OCI-LY1 (cell line): Measurements from ENCODE around the gene GGPS1.

Source experiments
- H2AFZ ChIP-seq: fragments of 200-600 bp; sonication (generic), shearing (Covaris generic); 2 replicates; pipeline ENCODE4 v1.6.0; 2014; ENCODE audit warnings: antibody characterized with exemption, mild to moderate bottlenecking, low read length
- H3F3A ChIP-seq: fragments of 200-600 bp; sonication (generic), shearing (Covaris generic); 2 replicates; pipeline ENCODE4 v1.6.0; 2014; ENCODE audit warnings: mild to moderate bottlenecking, antibody characterized with exemption, low read length, moderate library complexity; ENCODE audit not compliant: insufficient read depth
- H3K27ac ChIP-seq: fragments of 200-600 bp; sonication (generic); 2 replicates; pipeline ENCODE4 v1.5.1; 2014; ENCODE audit warnings: low read length, mixed run types, mild to moderate bottlenecking, low read depth; ENCODE audit not compliant: poor library complexity, severe bottlenecking
- H3K27me3 ChIP-seq: fragments of 200-600 bp; sonication (generic); 2 replicates; pipeline ENCODE4 v1.6.0; 2014; ENCODE audit warnings: antibody characterized with exemption, mild to moderate bottlenecking, low read length, moderate library complexity; ENCODE audit not compliant: insufficient read depth
- H3K36me3 ChIP-seq: fragments of 200-600 bp; sonication (generic); 2 replicates; pipeline ENCODE4 v1.6.1; 2014; ENCODE audit warnings: mild to moderate bottlenecking, antibody characterized with exemption, low read length, moderate library complexity, mixed read lengths; ENCODE audit not compliant: insufficient read depth
- H3K4me1 ChIP-seq: fragments of 200-600 bp; sonication (generic); 2 replicates; pipeline ENCODE4 v1.5.1; 2014; ENCODE audit warnings: mild to moderate bottlenecking, low read length, moderate library complexity; ENCODE audit not compliant: insufficient read depth, severe bottlenecking
- H3K4me2 ChIP-seq: fragments of 200-600 bp; sonication (generic), shearing (Covaris generic); 2 replicates; pipeline ENCODE4 v1.6.1; 2014; ENCODE audit warnings: low read length
- H3K4me3 ChIP-seq: fragments of 200-600 bp; sonication (generic); 2 replicates; pipeline ENCODE4 v1.5.1; 2014; ENCODE audit warnings: low read length, low read depth, mild to moderate bottlenecking, mixed read lengths; ENCODE audit not compliant: poor library complexity, severe bottlenecking
- H3K79me2 ChIP-seq: fragments of 200-600 bp; shearing (Covaris generic); 2 replicates; pipeline ENCODE4 v1.6.1; 2016; ENCODE audit warnings: mixed run types, low read length, mixed read lengths; ENCODE audit not compliant: insufficient read depth
- H3K9ac ChIP-seq: fragments of 200-600 bp; sonication (generic), shearing (Covaris generic); 2 replicates; pipeline ENCODE4 v1.6.1; 2014; ENCODE audit warnings: mild to moderate bottlenecking, low read length, mixed read lengths
- H3K9me2 ChIP-seq: fragments of 200-600 bp; sonication (generic), shearing (Covaris generic); 2 replicates; pipeline ENCODE4 v1.6.1; 2014; ENCODE audit warnings: low read depth, mild to moderate bottlenecking, low read length, mixed read lengths
- H3K9me3 ChIP-seq: fragments of 200-600 bp; shearing (Covaris generic); 2 replicates; pipeline ENCODE4 v1.6.1; 2014; ENCODE audit warnings: low read length, mixed read lengths
- H4K20me1 ChIP-seq: fragments of 200-600 bp; sonication (generic), shearing (Covaris generic); 2 replicates; pipeline ENCODE4 v1.6.0; 2016; ENCODE audit warnings: mild to moderate bottlenecking, low read length; ENCODE audit not compliant: insufficient read depth
- EZH2 ChIP-seq: fragments of 200-600 bp; sonication (generic), shearing (Covaris generic); IDR thresholded peaks from 2 replicates; pipeline ENCODE4 v1.8.0; 2017; ENCODE audit warnings: borderline replicate concordance, mixed run types, mild to moderate bottlenecking, antibody characterized with exemption, low read length, moderate library complexity, mixed read lengths
- TF ChIP-seq, protein P1 (sequence below): fragments of 200-600 bp; sonication (generic), shearing (Covaris generic); IDR thresholded peaks from 2 replicates; pipeline ENCODE4 v1.5.1; 2017; ENCODE audit warnings: mild to moderate bottlenecking, antibody characterized with exemption, low read length, moderate library complexity, mixed read lengths

The GGPS1 gene

DNA sequence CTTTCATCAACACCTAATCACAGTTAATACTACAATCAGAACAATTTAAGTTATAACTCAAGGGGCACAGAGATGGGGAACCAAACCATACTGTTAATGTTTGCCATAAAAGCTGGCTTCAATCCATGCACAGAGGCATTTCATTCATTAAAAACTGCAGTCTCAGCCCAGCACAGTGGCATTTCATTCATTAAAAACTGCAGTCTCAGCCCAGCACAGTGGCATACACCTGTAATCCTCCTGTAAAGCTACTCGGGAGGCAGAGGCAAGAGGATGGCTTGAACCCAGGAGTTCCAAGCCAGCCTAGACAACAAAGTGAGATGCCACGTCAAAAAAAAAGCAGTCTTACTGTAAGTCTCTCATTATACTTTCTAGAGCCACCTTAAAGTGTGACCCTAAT lies 29.6 kb upstream of the GGPS1 start:
- H3K9ac ChIP-seq, result no peak overlapping the region

DNA sequence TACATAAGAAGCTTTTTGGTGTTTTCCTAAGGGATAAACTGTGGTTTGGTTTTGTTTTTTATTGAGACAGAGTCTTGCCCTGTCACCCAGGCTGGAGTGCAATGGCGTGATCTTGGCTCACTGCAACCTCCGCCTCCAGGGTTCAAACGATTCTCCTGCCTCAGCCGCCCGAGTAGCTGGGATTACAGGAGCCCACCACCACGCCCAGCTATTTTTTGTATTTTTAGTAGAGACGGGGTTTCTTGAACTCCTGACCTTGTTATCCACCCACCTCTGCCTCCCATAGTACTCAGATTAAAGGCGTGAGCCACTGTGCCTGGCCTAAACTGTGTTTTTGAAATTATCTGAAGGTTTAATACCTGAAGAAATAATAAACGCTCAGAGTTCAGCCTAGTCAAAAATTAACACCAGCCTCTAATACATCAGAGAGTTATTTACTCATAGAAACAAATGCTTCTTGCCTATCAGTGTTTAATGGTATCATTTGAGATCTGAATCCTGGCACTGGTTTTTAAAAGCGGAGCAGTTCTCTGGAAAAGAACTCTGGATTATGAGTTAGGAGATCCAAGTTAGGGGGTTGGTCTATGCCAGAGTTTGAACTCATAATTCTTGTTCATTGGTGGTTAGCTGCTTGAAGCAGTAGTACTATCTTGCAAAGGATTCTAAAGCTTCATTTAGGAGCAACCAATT lies 29.1 kb upstream of the GGPS1 start:
- Histone ChIP-seq H4K20me1 (no peaks in the 10 kb centered on the region), H3K9me2 (no peaks in the 10 kb centered on the region)

More for the DNA sequence above, 29.6 kb upstream of the GGPS1 start:
- 0 out of 2 replicates have a peak, but pooled peaks cover 9% of the 10 kb centered on the region for H3K36me3 ChIP-seq
- no peaks in the 10 kb centered on the region for H3F3A ChIP-seq
- no peak overlapping the region for H2AFZ ChIP-seq
- no peaks in the 10 kb centered on the region for H4K20me1 ChIP-seq
- no peaks in the 10 kb centered on the region for H3K27me3 ChIP-seq
- H3K27ac ChIP-seq, result no peak overlapping the region
- H3K4me1 ChIP-seq, result peaks cover 4% of the 10 kb centered on the region
- H3K79me2 ChIP-seq, result peaks cover 92% of the 10 kb centered on the region
- H3K4me2 ChIP-seq, result no peak overlapping the region
- H3K9me2 ChIP-seq, result no peaks in the 10 kb centered on the region
- no peak for TF ChIP-seq EZH2
- TF ChIP-seq, protein P1, sequence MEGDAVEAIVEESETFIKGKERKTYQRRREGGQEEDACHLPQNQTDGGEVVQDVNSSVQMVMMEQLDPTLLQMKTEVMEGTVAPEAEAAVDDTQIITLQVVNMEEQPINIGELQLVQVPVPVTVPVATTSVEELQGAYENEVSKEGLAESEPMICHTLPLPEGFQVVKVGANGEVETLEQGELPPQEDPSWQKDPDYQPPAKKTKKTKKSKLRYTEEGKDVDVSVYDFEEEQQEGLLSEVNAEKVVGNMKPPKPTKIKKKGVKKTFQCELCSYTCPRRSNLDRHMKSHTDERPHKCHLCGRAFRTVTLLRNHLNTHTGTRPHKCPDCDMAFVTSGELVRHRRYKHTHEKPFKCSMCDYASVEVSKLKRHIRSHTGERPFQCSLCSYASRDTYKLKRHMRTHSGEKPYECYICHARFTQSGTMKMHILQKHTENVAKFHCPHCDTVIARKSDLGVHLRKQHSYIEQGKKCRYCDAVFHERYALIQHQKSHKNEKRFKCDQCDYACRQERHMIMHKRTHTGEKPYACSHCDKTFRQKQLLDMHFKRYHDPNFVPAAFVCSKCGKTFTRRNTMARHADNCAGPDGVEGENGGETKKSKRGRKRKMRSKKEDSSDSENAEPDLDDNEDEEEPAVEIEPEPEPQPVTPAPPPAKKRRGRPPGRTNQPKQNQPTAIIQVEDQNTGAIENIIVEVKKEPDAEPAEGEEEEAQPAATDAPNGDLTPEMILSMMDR, result no peak
- peaks cover 8% of the 10 kb centered on the region for H3K9me3 ChIP-seq
- no peak overlapping the region for H3K4me3 ChIP-seq

GRCh38 chr1:235302143-235302542 lies 26.2 kb upstream of the GGPS1 start:
- no peaks in the 10 kb centered on the region; the same call in 1 of the 2 replicates for H3F3A ChIP-seq
- no peaks in the 10 kb centered on the region for H4K20me1 ChIP-seq
- no peak overlapping the region for H3K27ac ChIP-seq
- peaks cover 94% of the 10 kb centered on the region for H3K79me2 ChIP-seq
- H3K9me2 ChIP-seq, result no peaks in the 10 kb centered on the region
- TF ChIP-seq EZH2, result no peak
- TF ChIP-seq, protein P1, result no peak
- H3K27me3 ChIP-seq, result no peaks in the 10 kb centered on the region
- H3K4me2 ChIP-seq, result no peak overlapping the region
- H3K4me3 ChIP-seq, result no peak overlapping the region
- H2AFZ ChIP-seq, result no peak overlapping the region
- H3K9me3 ChIP-seq, result peaks cover 5% of the 10 kb centered on the region
- peaks cover 13% of the 10 kb centered on the region for H3K4me1 ChIP-seq
- H3K36me3 ChIP-seq, result peaks cover 18% of the 10 kb centered on the region; the same call in 1 of the 2 replicates
- no peak overlapping the region for H3K9ac ChIP-seq

More for the DNA sequence above, 29.1 kb upstream of the GGPS1 start:
- Histone ChIP-seq H3K4me3 (no peak overlapping the region), H3K27me3 (no peaks in the 10 kb centered on the region), H3K9me3 (peaks cover 8% of the 10 kb centered on the region), H3K27ac (no peak overlapping the region), H3K4me2 (no peak overlapping the region), H3K4me1 (no peaks in the 10 kb centered on the region), H2AFZ (no peak overlapping the region), H3F3A (no peaks in the 10 kb centered on the region), H3K36me3 (0 out of 2 replicates have a peak, but pooled peaks cover 9% of the 10 kb centered on the region), H3K79me2 (peaks cover 93% of the 10 kb centered on the region), H3K9ac (no peak overlapping the region)
- TF ChIP-seq EZH2, result no peak
- TF ChIP-seq, protein P1, result no peak
